ENCODE data around the gene NPIPB5. TPM values are rescaled to one million over a fixed set of nuclear protein-coding genes. Genes with fewer than 3 reads are reported as not detected.
"Not testable (repeated sequence)": the region's sequence is repeated elsewhere in the genome, so short reads cannot be mapped to it uniquely, and the experiment has no call there.

The NPIPB5 gene
- polyA plus RNA-seq (28.5 to 53.1 TPM (median 33.8 TPM) in 3 replicates), polyA minus RNA-seq (67.3 to 254 TPM (median 82.0 TPM) in 3 replicates)
- polyA plus RNA-seq (2011; ENCODE audit: low read depth): 130 TPM
- 7.8 and 10.1 TPM in 2 replicates for polyA plus RNA-seq (2011; cell fraction: cytosol; rRNA removed)
- 270 and 324 TPM in 2 replicates for polyA plus RNA-seq (2011; cell fraction: nucleus; rRNA removed)
- 27.0 and 78.2 TPM in 2 replicates for polyA plus RNA-seq (2012; ENCODE audit: low replicate concordance)
- 9.2 TPM for polyA minus RNA-seq (2011; cell fraction: cytosol; rRNA and poly(A)+ RNA removed)
- polyA minus RNA-seq (2011; cell fraction: nucleus; rRNA and poly(A)+ RNA removed): 194 and 462 TPM in 2 replicates

GRCh38 chr16:22510591-22510990 is at the start of gene NPIPB5:
Gene NPIPB5 (plus strand): TSS chr16:22510891. CDS start chr16:22513802, 2,911 bp downstream.
- H3K4me3 ChIP-seq (ENCODE audit: control insufficient read depth in 2 of 3, extremely low read depth in 1 of 3, insufficient read depth in 2 of 3, low read depth in 1 of 3, low read length in 3 of 3); H3K9ac ChIP-seq (ENCODE audit: control insufficient read depth, extremely low read depth, insufficient read depth, low read length); H3K9me3 ChIP-seq (ENCODE audit: control insufficient read depth, low read depth, low read length); dilution Hi-C loops (cut with MboI; ENCODE audit: extremely low pct_ligation_motif_present, low sequenced_read_pairs); H3K27ac ChIP-seq (ENCODE audit: control insufficient read depth, insufficient read depth, low read length); H3K9me1 ChIP-seq (ENCODE audit: control insufficient read depth, extremely low read depth, insufficient read depth, low read length); H3K4me2 ChIP-seq (ENCODE audit: control insufficient read depth, extremely low read depth, insufficient read depth, low read depth, low read length); H3K36me3 ChIP-seq (ENCODE audit: control insufficient read depth in 2 of 2, extremely low read depth in 1 of 2, insufficient read depth in 2 of 2, low read length in 2 of 2); H3K27me3 ChIP-seq (ENCODE audit: control insufficient read depth, extremely low read depth, insufficient read depth, low read length); H3K4me1 ChIP-seq (ENCODE audit: control insufficient read depth, extremely low read depth, insufficient read depth, low read length); H4K20me1 ChIP-seq (ENCODE audit: control insufficient read depth, extremely low read depth, insufficient read depth, low read length); H3K79me2 ChIP-seq (ENCODE audit: control insufficient read depth, insufficient read depth, low read length); H2AFZ ChIP-seq (ENCODE audit: control insufficient read depth, low read length); DNase-seq (ENCODE audit: low read depth, low spot score); FAIRE-seq: not testable (repeated sequence)

GRCh38 chr16:22468846-22469245 is 41.8 kb upstream of the NPIPB5 start:
- not testable (repeated sequence) for FAIRE-seq; H3K79me2 ChIP-seq (ENCODE audit: control insufficient read depth, insufficient read depth, low read length); DNase-seq (ENCODE audit: low read depth, low spot score)

DNA sequence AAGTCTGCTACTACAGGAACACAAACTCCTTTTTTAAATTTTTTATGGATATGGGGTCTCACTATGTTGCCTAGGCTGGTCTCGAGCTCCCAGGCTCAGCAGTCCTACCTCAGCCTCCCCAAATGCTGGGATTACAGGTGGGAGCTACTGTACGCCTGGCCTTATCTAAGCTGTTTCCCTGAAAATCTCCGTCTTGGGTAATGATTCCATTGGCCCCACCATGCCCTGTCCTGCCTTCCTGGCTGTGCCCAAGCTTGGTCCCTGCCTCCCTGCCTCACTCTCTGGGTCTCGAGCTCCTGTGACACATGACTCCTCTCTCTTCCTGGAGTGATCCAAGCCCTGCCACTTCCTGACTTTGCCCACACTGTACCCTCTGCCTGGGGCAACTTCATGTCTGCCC is 27.3 kb downstream of the NPIPB5 start:
- FAIRE-seq; DNase-seq (ENCODE audit: low read depth, low spot score); H3K4me1 ChIP-seq (ENCODE audit: control insufficient read depth, extremely low read depth, insufficient read depth, low read length); H3K9me1 ChIP-seq (ENCODE audit: control insufficient read depth, extremely low read depth, insufficient read depth, low read length); dilution Hi-C loops (cut with MboI; ENCODE audit: extremely low pct_ligation_motif_present, low sequenced_read_pairs); H3K27ac ChIP-seq (ENCODE audit: control insufficient read depth, insufficient read depth, low read length); H3K4me3 ChIP-seq (ENCODE audit: control insufficient read depth in 2 of 3, extremely low read depth in 1 of 3, insufficient read depth in 2 of 3, low read depth in 1 of 3, low read length in 3 of 3); H3K9me3 ChIP-seq (ENCODE audit: control insufficient read depth, low read depth, low read length); H3K4me2 ChIP-seq (ENCODE audit: control insufficient read depth, extremely low read depth, insufficient read depth, low read depth, low read length); H2AFZ ChIP-seq (ENCODE audit: control insufficient read depth, low read length); H3K27me3 ChIP-seq (ENCODE audit: control insufficient read depth, extremely low read depth, insufficient read depth, low read length); H3K9ac ChIP-seq (ENCODE audit: control insufficient read depth, extremely low read depth, insufficient read depth, low read length); H3K79me2 ChIP-seq (ENCODE audit: control insufficient read depth, insufficient read depth, low read length); H4K20me1 ChIP-seq (ENCODE audit: control insufficient read depth, extremely low read depth, insufficient read depth, low read length); H3K36me3 ChIP-seq (ENCODE audit: control insufficient read depth in 2 of 2, extremely low read depth in 1 of 2, insufficient read depth in 2 of 2, low read length in 2 of 2): not testable (repeated sequence)

More at GRCh38 chr16:22468846-22469245, 41.8 kb upstream of the NPIPB5 start:
- H3K27me3 ChIP-seq (ENCODE audit: control insufficient read depth, extremely low read depth, insufficient read depth, low read length); H3K4me1 ChIP-seq (ENCODE audit: control insufficient read depth, extremely low read depth, insufficient read depth, low read length); H3K36me3 ChIP-seq (ENCODE audit: control insufficient read depth in 2 of 2, extremely low read depth in 1 of 2, insufficient read depth in 2 of 2, low read length in 2 of 2); dilution Hi-C loops (cut with MboI; ENCODE audit: extremely low pct_ligation_motif_present, low sequenced_read_pairs); H3K9me3 ChIP-seq (ENCODE audit: control insufficient read depth, low read depth, low read length); H3K9me1 ChIP-seq (ENCODE audit: control insufficient read depth, extremely low read depth, insufficient read depth, low read length); H3K4me2 ChIP-seq (ENCODE audit: control insufficient read depth, extremely low read depth, insufficient read depth, low read depth, low read length); H3K9ac ChIP-seq (ENCODE audit: control insufficient read depth, extremely low read depth, insufficient read depth, low read length); H4K20me1 ChIP-seq (ENCODE audit: control insufficient read depth, extremely low read depth, insufficient read depth, low read length); H3K27ac ChIP-seq (ENCODE audit: control insufficient read depth, insufficient read depth, low read length); H2AFZ ChIP-seq (ENCODE audit: control insufficient read depth, low read length); H3K4me3 ChIP-seq (ENCODE audit: control insufficient read depth in 2 of 3, extremely low read depth in 1 of 3, insufficient read depth in 2 of 3, low read depth in 1 of 3, low read length in 3 of 3): not testable (repeated sequence)

- H3K4me3 ChIP-seq (ENCODE audit: control insufficient read depth in 2 of 3, extremely low read depth in 1 of 3, insufficient read depth in 2 of 3, low read depth in 1 of 3, low read length in 3 of 3); H2AFZ ChIP-seq (ENCODE audit: control insufficient read depth, low read length); H3K4me2 ChIP-seq (ENCODE audit: control insufficient read depth, extremely low read depth, insufficient read depth, low read depth, low read length); H3K9ac ChIP-seq (ENCODE audit: control insufficient read depth, extremely low read depth, insufficient read depth, low read length); H3K36me3 ChIP-seq (ENCODE audit: control insufficient read depth in 2 of 2, extremely low read depth in 1 of 2, insufficient read depth in 2 of 2, low read length in 2 of 2); H3K4me1 ChIP-seq (ENCODE audit: control insufficient read depth, extremely low read depth, insufficient read depth, low read length); FAIRE-seq; H4K20me1 ChIP-seq (ENCODE audit: control insufficient read depth, extremely low read depth, insufficient read depth, low read length); dilution Hi-C loops (cut with MboI; ENCODE audit: extremely low pct_ligation_motif_present, low sequenced_read_pairs); H3K27ac ChIP-seq (ENCODE audit: control insufficient read depth, insufficient read depth, low read length); H3K9me3 ChIP-seq (ENCODE audit: control insufficient read depth, low read depth, low read length); H3K9me1 ChIP-seq (ENCODE audit: control insufficient read depth, extremely low read depth, insufficient read depth, low read length); DNase-seq (ENCODE audit: low read depth, low spot score); H3K79me2 ChIP-seq (ENCODE audit: control insufficient read depth, insufficient read depth, low read length); H3K27me3 ChIP-seq (ENCODE audit: control insufficient read depth, extremely low read depth, insufficient read depth, low read length): not testable (repeated sequence)
Measured at GRCh38 chr16:22544809-22545208, 34.1 kb downstream of the NPIPB5 start.

DNA sequence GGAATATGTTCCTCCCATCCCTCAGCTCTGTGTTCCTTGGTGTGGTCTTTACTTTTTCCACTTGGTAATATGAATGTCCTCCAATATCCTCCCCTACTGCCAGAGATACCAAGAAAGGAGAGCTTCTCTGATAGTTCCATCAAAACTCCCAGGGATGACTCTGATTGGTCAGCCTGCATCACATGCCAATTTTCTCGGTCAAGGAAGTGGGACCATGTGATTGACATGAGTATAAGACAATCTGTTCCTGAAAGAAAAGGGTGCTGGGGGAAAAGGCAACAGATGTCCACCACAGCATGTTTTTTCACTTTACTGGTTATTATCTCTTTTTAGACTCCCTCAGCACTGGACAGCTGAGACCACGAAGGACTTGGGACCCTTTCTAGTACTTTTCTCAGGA is 35.9 kb downstream of the NPIPB5 start:
- H3K9me1 ChIP-seq (ENCODE audit: control insufficient read depth, extremely low read depth, insufficient read depth, low read length); H3K9ac ChIP-seq (ENCODE audit: control insufficient read depth, extremely low read depth, insufficient read depth, low read length); H3K27ac ChIP-seq (ENCODE audit: control insufficient read depth, insufficient read depth, low read length); H3K27me3 ChIP-seq (ENCODE audit: control insufficient read depth, extremely low read depth, insufficient read depth, low read length); H4K20me1 ChIP-seq (ENCODE audit: control insufficient read depth, extremely low read depth, insufficient read depth, low read length); dilution Hi-C loops (cut with MboI; ENCODE audit: extremely low pct_ligation_motif_present, low sequenced_read_pairs); H3K4me1 ChIP-seq (ENCODE audit: control insufficient read depth, extremely low read depth, insufficient read depth, low read length); H3K4me2 ChIP-seq (ENCODE audit: control insufficient read depth, extremely low read depth, insufficient read depth, low read depth, low read length); H2AFZ ChIP-seq (ENCODE audit: control insufficient read depth, low read length); H3K36me3 ChIP-seq (ENCODE audit: control insufficient read depth in 2 of 2, extremely low read depth in 1 of 2, insufficient read depth in 2 of 2, low read length in 2 of 2); H3K4me3 ChIP-seq (ENCODE audit: control insufficient read depth in 2 of 3, extremely low read depth in 1 of 3, insufficient read depth in 2 of 3, low read depth in 1 of 3, low read length in 3 of 3); H3K79me2 ChIP-seq (ENCODE audit: control insufficient read depth, insufficient read depth, low read length); FAIRE-seq; H3K9me3 ChIP-seq (ENCODE audit: control insufficient read depth, low read depth, low read length); DNase-seq (ENCODE audit: low read depth, low spot score): not testable (repeated sequence)
